ENCODE results near the gene ZCCHC2.

The ZCCHC2 gene

GRCh38 chr18:62538881-62539280, 16.1 kb downstream of the ZCCHC2 start:
- no peak for DNase-seq (ENCODE audit: low read depth)

- no peak for DNase-seq (ENCODE audit: low read depth)
Observed at GRCh38 chr18:62539284-62540165, 16.7 kb downstream of the ZCCHC2 start.

- no peak for DNase-seq (ENCODE audit: low read depth)
Observed at GRCh38 chr18:62543021-62543420, 20.2 kb downstream of the ZCCHC2 start.

- no peak for DNase-seq (ENCODE audit: low read depth)
Observed at GRCh38 chr18:62545098-62545497, 22.3 kb downstream of the ZCCHC2 start.

GRCh38 chr18:62549755-62550154, 26.9 kb downstream of the ZCCHC2 start:
- DNase-seq (ENCODE audit: low read depth) = no peak

GRCh38 chr18:62550746-62551145, 27.9 kb downstream of the ZCCHC2 start:
- no peak for DNase-seq (ENCODE audit: low read depth)

GRCh38 chr18:62551972-62552513, 29.2 kb downstream of the ZCCHC2 start:
- no peak for DNase-seq (ENCODE audit: low read depth)

GRCh38 chr18:62554061-62554815, 31.4 kb downstream of the ZCCHC2 start:
- no peak for DNase-seq (ENCODE audit: low read depth)

- DNase-seq (ENCODE audit: low read depth) = no peak
Observed at GRCh38 chr18:62555135-62555534, 32.3 kb downstream of the ZCCHC2 start.

- no peak for DNase-seq (ENCODE audit: low read depth)
Observed at GRCh38 chr18:62556397-62556796, 33.6 kb downstream of the ZCCHC2 start.

GRCh38 chr18:62558015-62558663, 35.3 kb downstream of the ZCCHC2 start:
- no peak for DNase-seq (ENCODE audit: low read depth)

GRCh38 chr18:62564044-62564443, 41.2 kb downstream of the ZCCHC2 start:
- DNase-seq (ENCODE audit: low read depth) = no peak

- DNase-seq (ENCODE audit: low read depth) = no peak
Observed at GRCh38 chr18:62566199-62566598, 43.4 kb downstream of the ZCCHC2 start.

- DNase-seq (ENCODE audit: low read depth) = no peak
Observed at GRCh38 chr18:62566818-62567217, 44.0 kb downstream of the ZCCHC2 start.

- no peak for DNase-seq (ENCODE audit: low read depth)
Observed at GRCh38 chr18:62569081-62569655, 46.3 kb downstream of the ZCCHC2 start.

GRCh38 chr18:62571037-62571436, 48.2 kb downstream of the ZCCHC2 start:
- DNase-seq (ENCODE audit: low read depth) = no peak

GRCh38 chr18:62571648-62572047, 48.8 kb downstream of the ZCCHC2 start:
- DNase-seq (ENCODE audit: low read depth) = no peak

- no peak for DNase-seq (ENCODE audit: low read depth)
Observed at GRCh38 chr18:62572456-62572855, 49.6 kb downstream of the ZCCHC2 start.

GRCh38 chr18:62574776-62575175, 52.0 kb downstream of the ZCCHC2 start:
- DNase-seq (ENCODE audit: low read depth) = no peak

GRCh38 chr18:62576271-62576670, 53.4 kb downstream of the ZCCHC2 start:
- DNase-seq (ENCODE audit: low read depth) = no peak

GRCh38 chr18:62576845-62577512, 54.2 kb downstream of the ZCCHC2 start:
- no peak for DNase-seq (ENCODE audit: low read depth)

GRCh38 chr18:62577765-62578164, 54.9 kb downstream of the ZCCHC2 start:
- DNase-seq (ENCODE audit: low read depth) = no peak

Measured in activated T-cell treated with anti-CD3 and anti-CD28 coated beads for 48 hours (primary cell).